PC-9 (cell line): ENCODE data around the gene CTAGE1. TPM values are rescaled to one million over a fixed set of nuclear protein-coding genes. Genes with fewer than 3 reads are reported as not detected.

Experiments
- BruUV-seq: library from RNA; stranded (reverse); fragments of 400-500 nt; replicated peaks from 2 replicates; lab custom pipeline; 2021; lab: Mats Ljungman, UMichigan
- CTCF ChIA-PET: fragments of 300-600 bp; sonication (Branson Sonifier 250); formaldehyde crosslinking; loops from one replicate; lab custom pipeline; 2022; ENCODE audit warnings: antibody characterized with exemption; lab: Charles Lee
- POLR2A ChIA-PET: fragments of 300-600 bp; sonication (Branson Sonifier 250); formaldehyde crosslinking; loops from one replicate; lab custom pipeline; 2022; ENCODE audit warnings: antibody characterized with exemption; ENCODE audit not compliant: unreplicated experiment; lab: Charles Lee
- DNase-seq, 2 experiments: peaks; one replicate each; pipeline versions ENCODE4 v3.0.0 to v3.0.0-alpha.2; 2015 to 2022; ENCODE audit warnings: mixed read lengths in 1 of 2
- H2AFZ ChIP-seq: fragments of 200-600 bp; sonication (generic); 2 replicates; pipeline ENCODE4 v1.8.1; 2017; ENCODE audit warnings: antibody characterized with exemption
- H3F3A ChIP-seq: fragments of 200-600 bp; sonication (generic); 2 replicates; pipeline ENCODE4 v1.8.1; 2017; ENCODE audit warnings: antibody characterized with exemption, mild to moderate bottlenecking, low read depth; ENCODE audit not compliant: insufficient read depth
- H3K27ac ChIP-seq: fragments of 200-600 bp; sonication (generic); 2 replicates; pipeline ENCODE4 v1.6.1; 2016; ENCODE audit warnings: mixed run types
- H3K27me3 ChIP-seq: fragments of 200-600 bp; sonication (generic); 2 replicates; pipeline ENCODE4 v1.6.1; 2016; ENCODE audit warnings: low read depth, mixed run types; ENCODE audit not compliant: insufficient read depth
- H3K36me3 ChIP-seq: fragments of 200-600 bp; sonication (generic); 2 replicates; pipeline ENCODE4 v1.6.1; 2016; ENCODE audit warnings: low read depth, mixed run types
- H3K4me1 ChIP-seq: fragments of 200-600 bp; sonication (generic); replicated peaks from 2 replicates; pipeline ENCODE4 v1.6.1; 2016; ENCODE audit warnings: mixed run types; ENCODE audit not compliant: insufficient read depth
- H3K4me2 ChIP-seq: fragments of 200-600 bp; sonication (generic); 2 replicates; pipeline ENCODE4 v1.6.1; 2017; ENCODE audit warnings: mixed run types
- H3K4me3 ChIP-seq: fragments of 200-600 bp; sonication (generic); 2 replicates; pipeline ENCODE4 v1.6.1; 2016; ENCODE audit warnings: mixed run types
- H3K79me2 ChIP-seq: fragments of 200-600 bp; sonication (generic); 2 replicates; pipeline ENCODE4 v1.6.1; 2017; ENCODE audit warnings: low read depth, mixed run types
- H3K9me2 ChIP-seq: fragments of 200-600 bp; sonication (generic); 2 replicates; pipeline ENCODE4 v1.8.1; 2017; ENCODE audit warnings: mild to moderate bottlenecking; ENCODE audit not compliant: insufficient read depth
- H3K9me3 ChIP-seq: fragments of 200-600 bp; sonication (generic); 2 replicates; pipeline ENCODE4 v1.8.1; 2016; ENCODE audit warnings: low read depth; ENCODE audit not compliant: insufficient read depth
- H4K20me1 ChIP-seq: fragments of 200-600 bp; sonication (generic); 2 replicates; pipeline ENCODE4 v1.8.1; 2017; ENCODE audit not compliant: insufficient read depth
- CTCF ChIP-seq: fragments of 200-600 bp; sonication (generic); conservative IDR thresholded peaks from 2 replicates; pipeline ENCODE4 v1.6.1; 2017; ENCODE audit warnings: mixed run types, antibody characterized with exemption, mild to moderate bottlenecking, moderate library complexity
- EZH2 ChIP-seq: fragments of 200-600 bp; sonication (generic); IDR thresholded peaks from 2 replicates; pipeline ENCODE4 v1.8.0; 2017; ENCODE audit warnings: antibody characterized with exemption, low read depth
- intact Hi-C: fragments of 100-400 bp; cut with micrococcal nuclease; formaldehyde crosslinking; loops from one replicate; pipeline ENCODE4 v1.10.0; 2022; ENCODE audit not compliant: unreplicated experiment
- total RNA-seq: library from RNA; stranded (reverse); gene quantifications from 2 replicates; pipeline ENCODE4 v1.2.3, GENCODE V29; 2021

The CTAGE1 gene
- total RNA-seq, 1 experiment from 2014 or later = not detected

- H3K4me2 ChIP-seq = no peak overlapping the region
- ChIA-PET CTCF (no interaction called here), POLR2A (no interaction called here)
- H3K79me2 ChIP-seq = no peaks in the 10 kb centered on the region
- H4K20me1 ChIP-seq = no peaks in the 10 kb centered on the region
- TF ChIP-seq CTCF (no peak), EZH2 (no peak)
- H2AFZ ChIP-seq = no peak overlapping the region
- H3K27ac ChIP-seq = no peak overlapping the region
- peaks cover 8% of the 10 kb centered on the region; the same call in 1 of the 2 replicates for H3K4me1 ChIP-seq
- no peaks in the 10 kb centered on the region; the same call in 1 of the 2 replicates for H3F3A ChIP-seq
- no TSS peak for BruUV-seq
- H3K36me3 ChIP-seq = no peaks in the 10 kb centered on the region
- no peaks in the 10 kb centered on the region for H3K27me3 ChIP-seq
- H3K4me3 ChIP-seq = no peak overlapping the region
- no peaks in the 10 kb centered on the region for H3K9me3 ChIP-seq
- intact Hi-C loops = no loop called here
- DNase-seq = no peak
- no peaks in the 10 kb centered on the region for H3K9me2 ChIP-seq
Measured at GRCh38 chr18:22411446-22411845, 6.3 kb downstream of the CTAGE1 start.

GRCh38 chr18:22410126-22410525 lies 7.6 kb downstream of the CTAGE1 start:
- CTCF ChIA-PET = no interaction called here
- Histone ChIP-seq H3K27me3 (no peaks in the 10 kb centered on the region), H3K9me2 (no peaks in the 10 kb centered on the region), H3K4me1 (peaks cover 8% of the 10 kb centered on the region; the same call in 1 of the 2 replicates), H3K27ac (no peak overlapping the region), H3K4me3 (no peak overlapping the region), H3F3A (no peaks in the 10 kb centered on the region; the same call in 1 of the 2 replicates), H3K4me2 (no peak overlapping the region), H4K20me1 (no peaks in the 10 kb centered on the region), H3K79me2 (no peaks in the 10 kb centered on the region), H2AFZ (no peak overlapping the region), H3K36me3 (no peaks in the 10 kb centered on the region), H3K9me3 (peaks cover 2% of the 10 kb centered on the region; the same call in 1 of the 2 replicates)
- intact Hi-C loops = no loop called here
- TF ChIP-seq CTCF (no peak), EZH2 (no peak)
- DNase-seq = no peak
- BruUV-seq = no TSS peak
- POLR2A ChIA-PET = interaction anchor here (0.6 kb wide), 1 partner anchor 33 kb away, joined by 5 read pairs; no protein-coding TSS in a partner anchor

- H2AFZ ChIP-seq = no peak overlapping the region
- H3K4me2 ChIP-seq = no peak overlapping the region
- H3K36me3 ChIP-seq = no peaks in the 10 kb centered on the region
- no peak overlapping the region for H3K4me3 ChIP-seq
- TF ChIP-seq CTCF = no peak
- TF ChIP-seq EZH2 = no peak
- no peaks in the 10 kb centered on the region for H3K9me2 ChIP-seq
- H4K20me1 ChIP-seq = no peaks in the 10 kb centered on the region
- peaks cover 8% of the 10 kb centered on the region; the same call in 1 of the 2 replicates for H3K4me1 ChIP-seq
- no peak for DNase-seq
- no peaks in the 10 kb centered on the region; the same call in 1 of the 2 replicates for H3F3A ChIP-seq
- H3K9me3 ChIP-seq = peaks cover 4% of the 10 kb centered on the region; the same call in 1 of the 2 replicates
- intact Hi-C loops = no loop called here
- no TSS peak for BruUV-seq
- H3K27ac ChIP-seq = no peak overlapping the region
- no peaks in the 10 kb centered on the region for H3K27me3 ChIP-seq
- H3K79me2 ChIP-seq = no peaks in the 10 kb centered on the region
- CTCF ChIA-PET = no interaction called here
- POLR2A ChIA-PET = no interaction called here
Measured at GRCh38 chr18:22409445-22409844, 8.3 kb downstream of the CTAGE1 start.
